HCT116 (cell line): ENCODE measurements around the gene CD200. TPM values are rescaled to one million over a fixed set of nuclear protein-coding genes. Genes with fewer than 3 reads are reported as not detected.

Experiments
- ATAC-seq: fragments of 200-7000 bp; cut with Tn5 transposase; 2 replicates; pipeline ENCODE4 v1.9.1; 2020; ENCODE audit warnings: mild to moderate bottlenecking, moderate library complexity
- BruUV-seq: library from RNA; stranded (reverse); fragments of 400-500 nt; replicated peaks from 2 replicates; lab custom pipeline; 2021; lab: Mats Ljungman, UMichigan
- CTCF ChIA-PET: fragments of 300-600 bp; sonication (Branson Sonifier 250); formaldehyde crosslinking; loops from one replicate; lab custom pipeline; 2021; ENCODE audit warnings: antibody characterized with exemption; lab: Charles Lee
- POLR2A ChIA-PET: fragments of 300-600, 350-600 bp; sonication (Branson Sonifier 250); formaldehyde crosslinking; loops from one replicate; lab custom pipeline; 2021; ENCODE audit warnings: antibody characterized with exemption; lab: Charles Lee
- RAD21 ChIA-PET, 2 experiments: fragments of 300-600 bp; sonication (Branson Sonifier 250); formaldehyde crosslinking; loops; one replicate each; lab custom pipeline; 2023; ENCODE audit warnings: low total read pairs in 2 of 2; ENCODE audit not compliant: uncharacterized antibody in 2 of 2, unreplicated experiment in 2 of 2, low non-redundant PET in 1 of 2; lab: Charles Lee
- DNase-seq: peaks from one replicate; pipeline ENCODE4 v3.0.0-alpha.2; 2010; ENCODE audit warnings: low read depth, low spot score
- H2AFZ ChIP-seq: fragments of 200-600 bp; shearing (Covaris generic), sonication (generic); 2 replicates; pipeline ENCODE4 v1.6.1; 2017; ENCODE audit warnings: low read depth, mixed run types, mixed read lengths, antibody characterized with exemption, low read length; ENCODE audit not compliant: poor library complexity, severe bottlenecking
- H3K27ac ChIP-seq: 2 replicates; pipeline ENCODE4 v1.5.1; 2012; ENCODE audit warnings: low read depth, low read length
- H3K27me3 ChIP-seq: fragments of 200-600 bp; sonication (generic); 2 replicates; pipeline ENCODE4 v1.6.1; 2016; ENCODE audit warnings: mixed run types, low read length, mixed read lengths; ENCODE audit not compliant: insufficient read depth
- H3K36me3 ChIP-seq, 2 experiments: fragments of 200-500 bp in 1 of 2; fragments of 200-600 bp in 1 of 2; sonication (Bioruptor generic) in 1 of 2; sonication (generic) in 1 of 2; 2 replicates each; pipeline versions ENCODE4 v1.5.1 to v1.6.1; 2014 to 2016; ENCODE audit warnings: low read length in 2 of 2, inconsistent platforms in 1 of 2, mixed read lengths in 1 of 2, mixed run types in 1 of 2; ENCODE audit not compliant: insufficient read depth in 2 of 2, control insufficient read depth in 1 of 2
- H3K4me1 ChIP-seq, 2 experiments: fragments of 200-600 bp in 1 of 2; sonication (generic) in 1 of 2; 2 replicates each; pipeline versions ENCODE4 v1.5.1 to v1.6.1; 2012 to 2017; ENCODE audit warnings: low read length in 2 of 2, inconsistent platforms in 1 of 2, mild to moderate bottlenecking in 1 of 2, mixed read lengths in 1 of 2, mixed run types in 1 of 2, moderate library complexity in 1 of 2; ENCODE audit not compliant: insufficient read depth in 2 of 2, control insufficient read depth in 1 of 2
- H3K4me2 ChIP-seq: fragments of 200-600 bp; sonication (generic); 2 replicates; pipeline ENCODE4 v1.6.1; 2017; ENCODE audit warnings: mixed run types, low read length, mixed read lengths
- H3K4me3 ChIP-seq, 2 experiments: fragments of 200-600 bp in 1 of 2; sonication (generic) in 1 of 2; replicated peaks in 1 of 2; 2 replicates each; pipeline ENCODE4 v1.5.1; 2011 to 2016; ENCODE audit warnings: low read length in 2 of 2, control low read depth in 1 of 2, low read depth in 1 of 2, mild to moderate bottlenecking in 1 of 2, mixed read lengths in 1 of 2, mixed run types in 1 of 2
- H3K79me2 ChIP-seq: fragments of 200-600 bp; sonication (generic); 2 replicates; pipeline ENCODE4 v1.6.1; 2017; ENCODE audit warnings: mild to moderate bottlenecking, mixed run types, low read length, moderate library complexity, mixed read lengths; ENCODE audit not compliant: insufficient read depth
- H3K9ac ChIP-seq: fragments of 200-600 bp; sonication (generic); 2 replicates; pipeline ENCODE4 v1.6.1; 2016; ENCODE audit warnings: low read length, mixed read lengths
- H3K9me2 ChIP-seq: fragments of 200-600 bp; sonication (generic), shearing (Covaris generic); 2 replicates; pipeline ENCODE4 v1.6.1; 2017; ENCODE audit warnings: mixed run types, mild to moderate bottlenecking, moderate library complexity; ENCODE audit not compliant: insufficient read depth
- H3K9me3 ChIP-seq, 2 experiments: fragments of 200-500 bp in 1 of 2; fragments of 200-600 bp in 1 of 2; sonication (Bioruptor generic) in 1 of 2; sonication (generic) in 1 of 2; 2 replicates each; pipeline ENCODE4 v1.6.1; 2014 to 2017; ENCODE audit warnings: low read length in 2 of 2, mixed read lengths in 2 of 2, inconsistent platforms in 1 of 2, low read depth in 1 of 2, mild to moderate bottlenecking in 1 of 2, mixed run types in 1 of 2, moderate library complexity in 1 of 2; ENCODE audit not compliant: control insufficient read depth in 1 of 2, insufficient read depth in 1 of 2
- H4K20me1 ChIP-seq: fragments of 200-600 bp; sonication (generic), shearing (Covaris generic); 2 replicates; pipeline ENCODE4 v1.6.1; 2017; ENCODE audit warnings: mixed run types, mild to moderate bottlenecking, moderate library complexity; ENCODE audit not compliant: insufficient read depth
- ELF1 ChIP-seq: IDR thresholded peaks from 2 replicates; pipeline ENCODE4 v1.6.1; 2012; ENCODE audit warnings: low read depth, borderline replicate concordance
- POLR2A ChIP-seq: IDR thresholded peaks from 2 replicates; pipeline ENCODE4 v1.7.0; 2011; ENCODE audit warnings: borderline replicate concordance; ENCODE audit not compliant: insufficient read depth, insufficient read length; ENCODE audit errors: extremely low read depth
- POLR2AphosphoS5 ChIP-seq: IDR thresholded peaks from 2 replicates; pipeline ENCODE4 v1.6.1; 2011; ENCODE audit warnings: mild to moderate bottlenecking, low read depth, low read length, moderate library complexity
- SIN3A ChIP-seq: IDR thresholded peaks from 2 replicates; pipeline ENCODE4 v1.6.1; 2012; ENCODE audit warnings: low read depth
- SRF ChIP-seq: IDR thresholded peaks from 2 replicates; pipeline ENCODE4 v1.6.1; 2012; ENCODE audit warnings: low read depth
- TCF7L2 ChIP-seq: IDR thresholded peaks from 2 replicates; pipeline ENCODE4 v1.7.0; 2011; ENCODE audit warnings: borderline replicate concordance, inconsistent platforms; ENCODE audit not compliant: insufficient read depth, insufficient read length; ENCODE audit errors: extremely low read depth
- YY1 ChIP-seq: IDR thresholded peaks from 2 replicates; pipeline ENCODE4 v1.6.1; 2011; ENCODE audit warnings: low read length, low read depth, moderate library complexity, mild to moderate bottlenecking; ENCODE audit not compliant: insufficient replicate concordance; ENCODE audit errors: extremely low read depth
- ZBTB33 ChIP-seq: IDR thresholded peaks from 2 replicates; pipeline ENCODE4 v1.6.1; 2011; ENCODE audit warnings: mild to moderate bottlenecking, low read length, moderate library complexity; ENCODE audit not compliant: insufficient replicate concordance; ENCODE audit errors: extremely low read depth
- ZFX ChIP-seq: fragments of 450-650 bp; IDR thresholded peaks from 2 replicates; pipeline ENCODE4 v1.6.1; 2017
- ZNF274 ChIP-seq: fragments of 200-500 bp; sonication (Bioruptor generic); IDR thresholded peaks from 2 replicates; pipeline ENCODE4 v1.6.1; 2014; ENCODE audit warnings: mild to moderate bottlenecking, low read depth, low read length, inconsistent platforms
- intact Hi-C: fragments of 100-400 bp; cut with micrococcal nuclease; formaldehyde crosslinking; loops from 2 replicates; pipeline ENCODE4 v1.10.0; 2022
- total RNA-seq: library from RNA; stranded (reverse); gene quantifications from one replicate; pipeline ENCODE4 v1.2.1, GENCODE V29; 2021; ENCODE audit not compliant: unreplicated experiment
- TF ChIP-seq, protein P1 (sequence below): IDR thresholded peaks from 2 replicates; pipeline ENCODE4 v1.6.1; 2012
- TF ChIP-seq, protein P2 (sequence below), 3 experiments: fragments of 200-600 bp in 1 of 3; sonication (generic) in 1 of 3; IDR thresholded peaks in 2 of 3; conservative IDR thresholded peaks in 1 of 3; 2 replicates each; pipeline ENCODE4 v1.5.1; 2012 to 2017; ENCODE audit warnings: low read depth in 2 of 3, low read length in 2 of 3, antibody characterized with exemption in 1 of 3, borderline replicate concordance in 1 of 3, control low read depth in 1 of 3, mild to moderate bottlenecking in 1 of 3, mixed read lengths in 1 of 3, mixed run types in 1 of 3, moderate library complexity in 1 of 3; ENCODE audit not compliant: insufficient read depth in 1 of 3
- TF ChIP-seq, protein P3 (sequence below): IDR thresholded peaks from 2 replicates; pipeline ENCODE4 v1.6.1; 2012

Gene CD200
- total RNA-seq, 1 experiment from 2014 or later, result not detected

- ChIA-PET CTCF (no interaction called here), POLR2A (no interaction called here), RAD21 (no interaction called here)
- Histone ChIP-seq H3K79me2 (no peaks in the 10 kb centered on the region), H3K4me3 (no peak overlapping the region), H4K20me1 (no peaks in the 10 kb centered on the region), H3K36me3 (no peaks in the 10 kb centered on the region), H3K9me2 (no peaks in the 10 kb centered on the region), H3K4me2 (no peak overlapping the region), H3K27ac (no peak overlapping the region), H3K9ac (no peak overlapping the region), H3K4me1 (no peaks in the 10 kb centered on the region), H3K9me3 (no peaks in the 10 kb centered on the region), H2AFZ (no peak overlapping the region), H3K27me3 (no peaks in the 10 kb centered on the region)
- DNase-seq, result no peak
- ATAC-seq, result no peak
- intact Hi-C loops, result no loop called here
- TF ChIP-seq TCF7L2 (no peak), ZBTB33 (no peak), SIN3A (no peak), ZNF274 (no peak), YY1 (no peak), POLR2AphosphoS5 (no peak), ZFX (no peak), ELF1 (no peak), SRF (no peak), POLR2A (no peak)
- TF ChIP-seq, protein P1, sequence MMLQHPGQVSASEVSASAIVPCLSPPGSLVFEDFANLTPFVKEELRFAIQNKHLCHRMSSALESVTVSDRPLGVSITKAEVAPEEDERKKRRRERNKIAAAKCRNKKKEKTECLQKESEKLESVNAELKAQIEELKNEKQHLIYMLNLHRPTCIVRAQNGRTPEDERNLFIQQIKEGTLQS, result no peak
- TF ChIP-seq, protein P2, sequence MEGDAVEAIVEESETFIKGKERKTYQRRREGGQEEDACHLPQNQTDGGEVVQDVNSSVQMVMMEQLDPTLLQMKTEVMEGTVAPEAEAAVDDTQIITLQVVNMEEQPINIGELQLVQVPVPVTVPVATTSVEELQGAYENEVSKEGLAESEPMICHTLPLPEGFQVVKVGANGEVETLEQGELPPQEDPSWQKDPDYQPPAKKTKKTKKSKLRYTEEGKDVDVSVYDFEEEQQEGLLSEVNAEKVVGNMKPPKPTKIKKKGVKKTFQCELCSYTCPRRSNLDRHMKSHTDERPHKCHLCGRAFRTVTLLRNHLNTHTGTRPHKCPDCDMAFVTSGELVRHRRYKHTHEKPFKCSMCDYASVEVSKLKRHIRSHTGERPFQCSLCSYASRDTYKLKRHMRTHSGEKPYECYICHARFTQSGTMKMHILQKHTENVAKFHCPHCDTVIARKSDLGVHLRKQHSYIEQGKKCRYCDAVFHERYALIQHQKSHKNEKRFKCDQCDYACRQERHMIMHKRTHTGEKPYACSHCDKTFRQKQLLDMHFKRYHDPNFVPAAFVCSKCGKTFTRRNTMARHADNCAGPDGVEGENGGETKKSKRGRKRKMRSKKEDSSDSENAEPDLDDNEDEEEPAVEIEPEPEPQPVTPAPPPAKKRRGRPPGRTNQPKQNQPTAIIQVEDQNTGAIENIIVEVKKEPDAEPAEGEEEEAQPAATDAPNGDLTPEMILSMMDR (IDR thresholded peaks at IDR 0.05 in 2 of 3, conservative IDR thresholded peaks at IDR 0.05 in 1 of 3; ENCODE audit: borderline replicate concordance in 1 of 3, insufficient read depth in 1 of 3, low read depth in 2 of 3, low read length in 2 of 3), result no peak
- TF ChIP-seq, protein P3, sequence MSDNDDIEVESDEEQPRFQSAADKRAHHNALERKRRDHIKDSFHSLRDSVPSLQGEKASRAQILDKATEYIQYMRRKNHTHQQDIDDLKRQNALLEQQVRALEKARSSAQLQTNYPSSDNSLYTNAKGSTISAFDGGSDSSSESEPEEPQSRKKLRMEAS, result no peak
- BruUV-seq, result no TSS peak
Observed at GRCh38 chr3:112376241-112376911, 43.4 kb downstream of the CD200 start.
